ENCODE results near the gene TAP1.

TAP1 gene

DNA sequence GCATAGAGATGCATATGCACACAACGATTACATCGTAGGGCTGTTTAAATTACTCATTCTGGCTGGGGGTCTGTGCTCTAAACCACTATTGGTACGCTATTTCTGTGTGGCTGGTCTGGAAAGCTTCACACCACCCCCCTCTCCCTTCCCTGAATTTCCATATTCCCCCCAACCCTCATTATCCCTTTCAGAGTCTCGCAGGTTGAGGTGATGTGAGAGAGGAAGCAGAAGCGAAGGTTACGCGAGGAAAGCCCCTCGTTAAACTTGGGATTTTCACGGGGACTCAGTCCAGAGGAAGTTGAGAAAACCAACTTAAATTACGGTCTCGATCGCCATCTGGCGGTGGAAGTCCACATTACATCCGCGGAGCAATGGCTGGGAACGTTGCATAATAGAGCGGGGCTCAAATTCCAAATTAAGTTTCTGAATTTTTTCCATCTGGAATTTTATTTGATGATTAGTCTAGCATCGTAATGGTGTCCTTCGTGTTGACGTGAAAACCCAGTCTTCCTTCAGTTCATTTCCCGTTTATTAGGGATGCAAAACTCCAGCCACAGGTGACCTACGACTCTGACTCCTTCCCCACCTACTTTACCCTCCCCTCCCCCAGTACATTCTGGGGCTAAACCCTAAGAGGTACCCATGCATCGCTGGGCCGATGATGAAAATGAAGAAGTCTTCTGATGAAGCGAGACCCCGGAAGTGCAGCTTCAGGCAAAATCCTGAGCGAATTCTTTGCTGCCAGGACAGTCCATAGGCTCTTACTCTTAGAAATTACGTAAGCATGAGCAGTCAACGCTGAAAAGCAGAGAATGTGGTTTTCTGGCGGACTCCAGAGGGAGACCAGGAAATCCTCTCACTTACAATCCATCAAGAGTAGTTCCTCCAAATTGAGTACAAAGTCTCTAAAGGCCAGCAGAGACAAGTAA, 56.4 kb downstream of the TAP1 start:
- DNase-seq, result peak; percentile 80

Measured in midbrain (tissue), 1 donor.